Sigmoid colon (tissue), 7 donors: ENCODE measurements around the gene VAMP2. TPM values are rescaled to one million over a fixed set of nuclear protein-coding genes. Genes with fewer than 3 reads are reported as not detected.
"Not testable (repeated sequence)": the region's sequence is repeated elsewhere in the genome, so short reads cannot be mapped to it uniquely, and the experiment has no call there.

Experiments used
- DNase-seq: peaks from one replicate; pipeline ENCODE4 v3.0.0-alpha.2; 2019
- H3K27ac ChIP-seq, 4 donors: fragments of 200-600 bp; sonication (generic); one replicate each; pipeline ENCODE4 v1.5.1; 2016 to 2019; ENCODE audit warnings: mild to moderate bottlenecking in 1 of 4
- H3K27me3 ChIP-seq, 3 donors: fragments of 200-600 bp; sonication (generic); one replicate each; pipeline ENCODE4 v1.5.1; 2019; ENCODE audit warnings: mild to moderate bottlenecking in 1 of 3
- H3K36me3 ChIP-seq, 4 donors: fragments of 200-600 bp; sonication (generic); one replicate each; pipeline ENCODE4 v1.5.1; 2016 to 2019
- H3K4me1 ChIP-seq, 4 donors: fragments of 200-600 bp; sonication (generic); one replicate each; pipeline ENCODE4 v1.5.1; 2017 to 2019
- H3K4me3 ChIP-seq, 4 donors: fragments of 200-600 bp; sonication (generic); one replicate each; pipeline ENCODE4 v1.5.1; 2017 to 2019; ENCODE audit warnings: mild to moderate bottlenecking in 2 of 4, moderate library complexity in 1 of 4
- H3K9me3 ChIP-seq, 4 donors: fragments of 200-600 bp in 3 of 4; sonication (generic) in 3 of 4; one replicate each; pipeline versions ENCODE4 v1.5.1 to v1.6.1; 2013 to 2019
- EP300 ChIP-seq, 4 donors: sonication (generic); formaldehyde crosslinking; IDR thresholded peaks; one replicate each; pipeline ENCODE4 v1.6.1; 2017; ENCODE audit warnings: antibody characterized with exemption in 4 of 4
- POLR2A ChIP-seq, 2 donors: fragments of 450-650 bp; IDR thresholded peaks; one replicate each; pipeline ENCODE4 v1.6.1; 2016; ENCODE audit warnings: antibody characterized with exemption in 2 of 2, mild to moderate bottlenecking in 2 of 2, moderate library complexity in 2 of 2
- POLR2AphosphoS5 ChIP-seq, 4 donors: sonication (generic); formaldehyde crosslinking; IDR thresholded peaks; one replicate each; pipeline ENCODE4 v1.6.1; 2017; ENCODE audit warnings: antibody characterized with exemption in 4 of 4
- WGBS, 2 donors: extraction: QIAGEN DNeasy Blood & Tissue Kit; methylation state at CpG; one replicate each; pipeline ENCODE4 v1.1.7; 2013; 5-methylcytosine and 5-hydroxymethylcytosine counted together
- intact Hi-C: fragments of 100-400 bp; cut with DNase I; formaldehyde crosslinking; loops from one replicate; pipeline ENCODE4 v1.15.1; 2023
- polyA plus RNA-seq, 3 donors: library from polyadenylated mRNA; stranded (reverse); fragments of 200-250 nt; gene quantifications; one replicate each; pipeline ENCODE4 v1.2.3, GENCODE V29; 2013
- total RNA-seq, 4 donors: library from RNA; depleted of rRNA; stranded (reverse); fragments of >200 nt; gene quantifications; one replicate each; pipeline ENCODE4 v1.1.0, GENCODE V29; 2016
- TF ChIP-seq, protein P1 (sequence below), 4 experiments: fragments of 450-650 bp in 3 of 4; fragments of 200-600 bp in 1 of 4; IDR thresholded peaks; one replicate each; pipeline ENCODE4 v1.5.1; 2016 to 2019; ENCODE audit warnings: antibody characterized with exemption in 4 of 4, mild to moderate bottlenecking in 3 of 4, moderate library complexity in 2 of 4
- donor health status: healthy with polysubstance abuse.
- donor health status: Bipolar disorder and iron deficiency.
- donor health status: healthy.

Gene VAMP2
- total and polyA plus RNA-seq, 7 donors = 20.4 to 57.1 (median 29.6) TPM

GRCh38 chr17:8173871-8174322, 11.1 kb upstream of the VAMP2 start:
- intact Hi-C loops = no loop called here
- H3K9me3 ChIP-seq = no peaks in the 10 kb centered on the region
- DNase-seq = no peak
- WGBS, 2 donors = 2 to 11% methylated on average over 14 of the region's 14 CpGs
- H3K36me3 ChIP-seq = no peaks in the 10 kb centered on the region
- peak overlapping the region; percentile 9 to 54 (median 43) for H3K4me3 ChIP-seq
- H3K4me1 ChIP-seq = peaks cover 0 to 37% (median 26%) of the 10 kb centered on the region in 4 donors
- H3K27me3 ChIP-seq = no peaks in the 10 kb centered on the region
- TF ChIP-seq EP300 (IDR thresholded peaks at IDR 0.05) (no peak), POLR2A (IDR thresholded peaks at IDR 0.05) (no peak), POLR2AphosphoS5 (IDR thresholded peaks at IDR 0.05) (no peak)
- TF ChIP-seq, protein P1, sequence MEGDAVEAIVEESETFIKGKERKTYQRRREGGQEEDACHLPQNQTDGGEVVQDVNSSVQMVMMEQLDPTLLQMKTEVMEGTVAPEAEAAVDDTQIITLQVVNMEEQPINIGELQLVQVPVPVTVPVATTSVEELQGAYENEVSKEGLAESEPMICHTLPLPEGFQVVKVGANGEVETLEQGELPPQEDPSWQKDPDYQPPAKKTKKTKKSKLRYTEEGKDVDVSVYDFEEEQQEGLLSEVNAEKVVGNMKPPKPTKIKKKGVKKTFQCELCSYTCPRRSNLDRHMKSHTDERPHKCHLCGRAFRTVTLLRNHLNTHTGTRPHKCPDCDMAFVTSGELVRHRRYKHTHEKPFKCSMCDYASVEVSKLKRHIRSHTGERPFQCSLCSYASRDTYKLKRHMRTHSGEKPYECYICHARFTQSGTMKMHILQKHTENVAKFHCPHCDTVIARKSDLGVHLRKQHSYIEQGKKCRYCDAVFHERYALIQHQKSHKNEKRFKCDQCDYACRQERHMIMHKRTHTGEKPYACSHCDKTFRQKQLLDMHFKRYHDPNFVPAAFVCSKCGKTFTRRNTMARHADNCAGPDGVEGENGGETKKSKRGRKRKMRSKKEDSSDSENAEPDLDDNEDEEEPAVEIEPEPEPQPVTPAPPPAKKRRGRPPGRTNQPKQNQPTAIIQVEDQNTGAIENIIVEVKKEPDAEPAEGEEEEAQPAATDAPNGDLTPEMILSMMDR (IDR thresholded peaks at IDR 0.05) = no peak
- peak overlapping the region; percentile 81 to 89 (median 86) for H3K27ac ChIP-seq

DNA sequence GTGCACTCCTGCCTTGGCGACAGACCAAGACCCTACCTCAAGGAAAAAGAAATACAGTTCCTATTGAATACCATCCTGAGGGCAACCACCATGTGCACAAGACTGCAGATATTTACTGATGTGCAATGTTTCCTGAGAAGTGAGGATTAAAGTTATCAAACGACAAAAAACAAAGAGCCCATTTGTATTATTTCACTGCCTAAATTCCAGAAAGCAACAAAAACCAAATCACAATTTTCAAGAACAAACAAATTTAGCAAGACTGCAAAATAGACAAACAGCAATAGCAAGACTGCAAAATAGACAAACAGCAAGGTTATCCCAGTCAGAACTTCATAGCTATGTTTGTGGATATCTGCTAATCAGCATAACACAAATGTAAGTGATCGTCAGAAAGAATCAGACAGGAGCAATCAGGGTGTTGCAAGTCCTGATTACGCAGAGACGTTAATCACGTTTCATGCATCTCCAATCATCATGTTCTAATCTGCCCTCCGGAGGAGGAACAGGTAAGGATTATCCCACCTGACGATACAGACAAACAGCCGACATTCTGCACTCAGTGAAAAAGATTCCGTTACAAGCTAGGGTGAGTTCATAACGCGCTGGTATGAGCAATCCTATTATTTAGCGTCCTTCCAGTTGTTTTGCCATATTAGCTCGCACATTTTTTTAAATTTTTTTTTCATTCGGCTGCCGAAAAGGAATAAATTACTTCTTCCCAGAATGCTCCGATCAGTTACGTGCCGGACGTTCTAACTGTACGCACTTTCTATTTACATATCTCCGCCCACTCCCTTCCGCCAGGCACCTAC, 10.5 kb upstream of the VAMP2 start:
- Histone ChIP-seq H3K4me1 (peaks cover 0 to 37% (median 26%) of the 10 kb centered on the region in 4 donors), H3K27ac (peak overlapping the region; percentile 81 to 89 (median 86))
- WGBS, 2 donors = 0 to 1% methylated on average over 23 of the region's 23 CpGs

DNA sequence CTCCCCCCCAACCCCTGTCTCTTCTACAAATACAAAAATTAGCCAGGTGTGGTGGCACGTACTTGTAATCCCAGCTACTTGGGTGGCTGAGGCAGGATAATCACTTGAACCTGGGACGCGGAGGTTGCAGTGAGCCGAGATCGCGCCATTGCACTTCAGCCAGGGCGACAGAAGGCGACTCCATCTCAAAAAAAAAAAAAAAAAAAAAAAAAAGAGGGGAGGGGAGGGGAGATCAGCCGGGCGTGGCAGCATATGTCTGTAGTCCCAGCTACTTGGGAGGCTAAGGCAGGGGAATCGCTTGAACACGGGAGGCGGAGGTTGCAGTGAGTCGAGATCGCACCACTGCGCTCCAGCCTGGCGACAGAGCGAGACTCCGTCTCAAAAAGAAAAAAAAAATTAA, 7.4 kb upstream of the VAMP2 start:
- H3K9me3 ChIP-seq, H3K4me3 ChIP-seq, H3K36me3 ChIP-seq, H3K27me3 ChIP-seq, DNase-seq, intact Hi-C loops, H3K27ac ChIP-seq: not testable (repeated sequence)
- H3K4me1 ChIP-seq = peaks cover 0 to 19% (median 9%) of the 10 kb centered on the region in 4 donors
- WGBS, 2 donors = 88 to 90% methylated on average over 19 of the region's 19 CpGs

More for the DNA sequence above, 10.5 kb upstream of the VAMP2 start:
- Histone ChIP-seq H3K36me3 (no peaks in the 10 kb centered on the region), H3K27me3 (no peaks in the 10 kb centered on the region), H3K9me3 (no peaks in the 10 kb centered on the region), H3K4me3 (peak overlapping the region; percentile 15 to 54 (median 43))
- TF ChIP-seq POLR2AphosphoS5 (IDR thresholded peaks at IDR 0.05) (peak; percentile 99 to 100 (median 100)), EP300 (IDR thresholded peaks at IDR 0.05) (peak in 1 of 4 donors; percentile 35), POLR2A (IDR thresholded peaks at IDR 0.05) (peak; percentile 99 to 100)
- TF ChIP-seq, protein P1 (IDR thresholded peaks at IDR 0.05) = no peak
- intact Hi-C loops = no loop called here
- peak; percentile 93 for DNase-seq

DNA sequence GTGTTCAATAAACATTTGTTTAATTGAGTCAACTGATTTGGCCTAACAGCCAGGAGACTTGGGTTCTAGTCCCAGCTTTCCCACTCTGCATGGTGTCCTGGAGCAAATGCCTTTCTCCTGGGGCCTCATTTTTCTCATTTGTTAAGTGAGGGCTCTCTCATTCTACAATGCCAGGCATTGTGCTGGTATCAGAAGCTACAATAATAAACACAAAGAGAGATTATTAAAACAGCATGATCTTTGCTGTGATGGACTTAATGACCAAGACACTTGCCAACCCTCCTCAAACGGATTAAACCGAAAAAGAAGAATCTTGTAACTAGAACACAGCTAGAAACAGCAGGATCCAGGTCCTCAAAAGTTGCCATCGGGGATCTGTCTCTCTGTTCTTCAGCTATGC, 4.8 kb upstream of the VAMP2 start:
- no peak for DNase-seq
- TF ChIP-seq POLR2AphosphoS5 (IDR thresholded peaks at IDR 0.05) (no peak), POLR2A (IDR thresholded peaks at IDR 0.05) (no peak), EP300 (IDR thresholded peaks at IDR 0.05) (no peak)
- TF ChIP-seq, protein P1 (IDR thresholded peaks at IDR 0.05) = no peak
- 87 to 91% methylated on average over 3 of the region's 3 CpGs for WGBS, 2 donors
- Histone ChIP-seq H3K36me3 (no peaks in the 10 kb centered on the region), H3K9me3 (no peaks in the 10 kb centered on the region), H3K4me3 (no peak overlapping the region), H3K27ac (no peak overlapping the region), H3K27me3 (no peaks in the 10 kb centered on the region), H3K4me1 (peaks cover 0 to 18% (median 17%) of the 10 kb centered on the region in 4 donors)
- intact Hi-C loops = no loop called here

DNA sequence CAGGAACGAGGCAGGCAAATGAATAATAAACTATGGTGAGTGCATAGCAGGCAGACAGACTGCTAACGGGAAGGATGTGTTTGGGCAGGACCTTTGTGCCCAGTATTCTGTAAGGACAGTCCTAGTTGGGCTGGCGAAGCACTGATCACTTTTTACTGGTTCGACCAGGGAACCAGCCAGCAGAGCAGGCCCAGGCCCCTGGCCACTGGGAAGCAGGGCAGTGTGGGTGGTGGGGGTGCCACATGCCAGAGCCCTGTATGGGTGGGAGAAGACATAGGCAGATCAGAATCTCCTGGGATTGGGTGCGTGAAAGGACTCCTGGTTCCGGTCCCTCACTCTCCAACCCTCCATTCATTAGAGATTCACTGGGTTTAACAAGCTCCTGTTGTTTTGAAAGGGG, 4.0 kb upstream of the VAMP2 start:
- Histone ChIP-seq H3K27ac (no peak overlapping the region), H3K4me3 (no peak overlapping the region), H3K9me3 (no peaks in the 10 kb centered on the region), H3K27me3 (no peaks in the 10 kb centered on the region), H3K4me1 (peaks cover 0 to 22% (median 20%) of the 10 kb centered on the region in 4 donors), H3K36me3 (no peaks in the 10 kb centered on the region)
- no peak for DNase-seq
- no peak for TF ChIP-seq POLR2AphosphoS5 (IDR thresholded peaks at IDR 0.05)
- TF ChIP-seq, protein P1 (IDR thresholded peaks at IDR 0.05) = no peak
- TF ChIP-seq POLR2A (IDR thresholded peaks at IDR 0.05) = no peak
- 92 to 93% methylated on average over 6 of the region's 6 CpGs for WGBS, 2 donors
- intact Hi-C loops = no loop called here
